Adipose tissue (tissue), 3 donors: Measurements from ENCODE around the gene PTAFR. TPM values are rescaled to one million over a fixed set of nuclear protein-coding genes. Genes with fewer than 3 reads are reported as not detected.
"Not testable (repeated sequence)": the region's sequence is repeated elsewhere in the genome, so short reads cannot be mapped to it uniquely, and the experiment has no call there.

Experiments
- H3K27ac ChIP-seq: one replicate; pipeline ENCODE4 v1.5.1; 2013; ENCODE audit warnings: low read depth, low read length
- WGBS, 3 donors: extraction: QIAGEN DNeasy Blood & Tissue Kit; methylation state at CpG; one replicate each; pipeline ENCODE4 v1.1.7; 2013; 5-methylcytosine and 5-hydroxymethylcytosine counted together
- polyA plus RNA-seq, 3 donors: library from polyadenylated mRNA; stranded (reverse); fragments of 200-250 nt; gene quantifications; one replicate each; pipeline ENCODE4 v1.2.3, GENCODE V29; 2013
- donor health status: healthy with polysubstance abuse.
- donor health status: Bipolar disorder and iron deficiency.
- donor health status: healthy.

Gene PTAFR
- polyA plus RNA-seq, 3 donors = 1.0 to 6.6 (median 3.0) TPM

DNA sequence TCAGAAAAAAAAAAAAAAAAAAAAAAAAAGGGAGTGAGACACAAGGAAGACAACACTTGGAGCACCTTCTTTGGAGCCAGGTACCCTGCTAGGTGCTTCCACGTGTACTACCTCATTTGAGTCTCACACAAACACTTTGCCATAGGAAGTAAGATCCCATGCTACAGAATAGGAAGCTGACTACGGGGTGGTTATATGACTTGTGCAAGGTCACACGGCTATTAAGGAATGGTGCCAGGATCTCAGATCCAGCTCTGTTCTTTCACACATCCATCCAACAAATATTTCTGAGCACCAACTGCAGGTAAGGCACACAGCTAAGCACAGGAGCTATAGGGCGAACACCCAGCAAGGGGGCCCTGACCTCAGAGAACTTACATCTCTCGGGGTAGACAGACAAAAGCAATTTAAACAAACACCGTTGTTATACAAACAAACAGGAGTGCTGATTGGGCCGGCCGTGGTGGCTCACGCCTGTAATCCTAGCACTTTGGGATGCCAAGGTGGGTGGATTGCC is 22.4 kb downstream of the PTAFR start:
- H3K27ac ChIP-seq = no peak overlapping the region
- WGBS, 3 donors = 67 to 69% (median 67%) methylated on average over 9 of the region's 9 CpGs

DNA sequence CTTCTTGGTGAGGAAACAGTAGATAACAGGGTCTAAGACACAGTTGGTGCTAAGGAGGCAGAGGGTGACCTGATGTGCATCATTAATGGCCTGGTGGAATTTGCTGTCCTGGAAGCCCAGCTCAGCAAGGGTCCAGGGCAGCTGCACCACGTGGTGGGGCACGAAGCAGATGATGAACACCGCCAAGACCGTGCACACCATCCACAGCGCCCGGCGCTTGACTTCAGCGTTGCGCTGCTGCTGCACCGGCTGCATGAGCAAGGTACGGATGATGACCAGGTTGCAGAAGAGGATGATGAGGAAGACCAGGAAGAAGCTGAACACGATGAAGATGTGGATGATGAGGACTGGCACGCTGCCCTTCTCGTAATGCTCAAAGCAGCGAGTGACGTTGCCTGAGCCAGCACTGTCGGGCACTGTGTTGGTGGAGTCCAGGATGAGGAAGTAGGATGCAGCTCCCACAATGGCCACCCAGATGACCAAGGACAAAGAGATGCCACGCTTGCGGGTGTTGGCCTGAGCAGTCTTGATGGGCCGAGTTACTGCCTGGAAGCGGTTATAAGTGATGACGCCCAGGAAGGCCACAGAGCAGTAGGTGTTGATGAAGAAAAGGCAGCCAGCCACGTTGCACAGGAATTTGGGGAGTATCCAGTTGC is 26.2 kb downstream of the PTAFR start:
- WGBS, 3 donors = 94 to 95% (median 94%) methylated on average over 23 of the region's 23 CpGs
- H3K27ac ChIP-seq = no peak overlapping the region

DNA sequence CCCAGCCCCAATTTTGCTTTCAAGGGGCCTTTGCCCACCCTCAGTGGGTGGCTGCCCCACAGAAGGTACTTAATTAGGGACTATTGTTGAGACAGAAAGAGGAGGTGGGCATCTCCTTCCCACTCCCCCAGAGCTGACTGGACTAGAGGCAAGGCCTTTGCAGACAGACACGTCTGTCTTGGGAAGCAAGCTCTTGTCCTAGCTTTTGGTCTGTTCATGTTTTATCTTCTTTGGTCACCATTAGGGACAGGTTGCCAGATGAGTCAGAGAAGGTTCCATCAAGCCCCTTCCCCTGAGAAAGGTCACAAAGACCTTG is 27.7 kb downstream of the PTAFR start:
- WGBS, 3 donors = 86 to 98% (median 94%) methylated on average over 1 of the region's 1 CpG
- no peak overlapping the region for H3K27ac ChIP-seq

DNA sequence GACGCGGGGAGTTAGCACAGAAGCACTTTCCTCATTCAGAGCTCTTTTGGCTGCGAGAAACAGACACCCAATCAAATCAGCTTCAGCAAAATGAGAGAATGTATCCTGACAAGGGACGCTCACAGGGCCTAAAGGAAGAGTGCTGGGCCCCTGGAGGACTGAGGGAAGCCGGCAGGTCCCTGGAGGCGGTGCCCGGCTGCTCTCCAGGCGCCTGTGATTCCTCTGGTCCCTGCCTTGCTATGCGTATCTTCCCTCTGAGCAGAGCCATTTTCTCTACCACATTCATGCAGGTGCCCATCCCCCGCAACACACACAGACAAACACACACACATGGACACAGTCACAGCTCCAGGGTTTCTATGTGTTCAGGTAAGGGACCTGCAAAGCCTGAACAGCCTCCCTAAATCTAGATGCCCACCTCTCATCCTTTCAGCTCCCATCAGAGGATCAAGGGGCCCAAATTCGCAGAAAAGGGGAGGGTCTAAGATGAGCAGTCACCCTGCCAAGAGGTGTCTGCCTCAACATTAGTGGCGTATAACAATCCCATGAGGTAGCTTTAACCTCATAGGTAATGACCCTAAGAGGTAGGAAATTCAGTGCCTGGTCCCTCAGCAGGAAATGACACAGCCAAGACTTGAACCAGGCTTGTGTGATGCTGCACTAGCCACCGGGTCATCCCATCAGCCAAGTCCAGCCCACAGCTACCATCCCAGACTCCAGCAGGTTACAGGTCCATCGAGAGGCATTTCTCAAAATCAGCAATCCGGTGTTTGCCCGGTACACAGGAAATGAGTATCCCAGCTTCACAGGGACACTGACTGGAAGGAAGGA is 29.0 kb downstream of the PTAFR start:
- WGBS, 3 donors = 64 to 72% (median 68%) methylated on average over 15 to 16 of the region's 16 CpGs
- H3K27ac ChIP-seq = no peak overlapping the region

GRCh38 chr1:28145728-28146127 is 30.8 kb downstream of the PTAFR start:
- no peak overlapping the region for H3K27ac ChIP-seq
- 93 to 98% (median 97%) methylated on average over 5 of the region's 5 CpGs for WGBS, 3 donors

GRCh38 chr1:28144203-28145135 is 32.0 kb downstream of the PTAFR start:
- 69 to 77% (median 73%) methylated on average over 5 of the region's 5 CpGs for WGBS, 3 donors
- no peak overlapping the region for H3K27ac ChIP-seq

DNA sequence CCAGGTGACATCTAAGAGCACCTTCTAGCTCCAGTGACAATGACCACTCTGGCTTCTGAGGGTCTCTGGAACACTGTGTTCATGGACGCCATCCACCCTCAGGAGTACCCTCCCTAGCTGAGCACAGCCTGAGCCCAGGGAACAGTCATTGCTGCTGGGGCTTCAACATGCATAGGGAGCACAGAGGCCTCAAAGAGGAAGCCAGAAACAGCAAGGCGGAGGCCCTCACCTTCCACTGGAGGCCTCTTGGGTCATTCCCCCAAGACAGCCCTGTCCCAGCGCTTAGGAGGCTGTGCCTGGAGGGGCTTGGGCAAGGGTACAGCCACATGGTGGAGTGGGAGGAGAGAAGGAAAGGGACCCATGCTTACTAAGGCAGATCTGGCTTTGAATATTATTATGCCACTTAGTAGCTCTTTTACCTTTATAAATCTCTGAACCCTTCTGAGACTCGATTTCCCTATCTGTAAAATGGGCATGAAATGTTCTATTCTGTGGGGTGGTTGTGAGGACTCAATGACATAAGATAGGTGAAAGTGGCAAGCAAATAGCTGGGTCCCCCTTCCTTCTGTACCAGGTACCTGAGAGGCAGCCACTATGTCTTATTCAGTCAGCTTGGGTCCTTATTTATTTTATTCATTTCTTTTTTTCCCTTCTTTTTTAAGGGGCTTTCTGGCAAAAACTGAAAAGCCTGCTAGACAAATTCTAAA is 32.8 kb downstream of the PTAFR start:
- H3K27ac ChIP-seq = no peak overlapping the region
- WGBS, 3 donors = 87 to 94% (median 88%) methylated on average over 4 of the region's 4 CpGs

GRCh38 chr1:28141685-28142084 is 34.8 kb downstream of the PTAFR start:
- no peak overlapping the region for H3K27ac ChIP-seq
- 87 to 94% (median 87%) methylated on average over 2 of the region's 2 CpGs for WGBS, 3 donors

DNA sequence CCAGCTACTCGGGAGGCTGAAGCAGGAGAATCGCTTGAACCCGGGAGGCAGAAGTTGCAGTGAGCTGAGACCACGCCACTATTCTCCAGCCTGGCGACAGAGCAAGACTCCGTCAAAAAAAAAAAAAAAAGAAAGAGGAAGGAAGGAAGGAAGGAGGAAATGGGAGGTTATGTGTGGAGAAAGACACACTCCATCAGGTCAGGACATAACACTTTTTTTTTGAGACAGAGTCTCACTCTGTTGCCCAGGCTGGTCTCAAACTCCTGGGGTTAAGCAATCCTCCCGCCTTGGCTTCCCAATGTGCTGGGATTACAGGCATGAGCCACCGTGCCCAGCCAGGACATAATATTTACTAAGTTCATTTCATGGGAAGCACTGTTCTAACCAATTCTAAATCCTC is 36.6 kb downstream of the PTAFR start:
- not testable (repeated sequence) for H3K27ac ChIP-seq
- WGBS, 3 donors = 61 to 86% (median 69%) methylated on average over 8 of the region's 8 CpGs

DNA sequence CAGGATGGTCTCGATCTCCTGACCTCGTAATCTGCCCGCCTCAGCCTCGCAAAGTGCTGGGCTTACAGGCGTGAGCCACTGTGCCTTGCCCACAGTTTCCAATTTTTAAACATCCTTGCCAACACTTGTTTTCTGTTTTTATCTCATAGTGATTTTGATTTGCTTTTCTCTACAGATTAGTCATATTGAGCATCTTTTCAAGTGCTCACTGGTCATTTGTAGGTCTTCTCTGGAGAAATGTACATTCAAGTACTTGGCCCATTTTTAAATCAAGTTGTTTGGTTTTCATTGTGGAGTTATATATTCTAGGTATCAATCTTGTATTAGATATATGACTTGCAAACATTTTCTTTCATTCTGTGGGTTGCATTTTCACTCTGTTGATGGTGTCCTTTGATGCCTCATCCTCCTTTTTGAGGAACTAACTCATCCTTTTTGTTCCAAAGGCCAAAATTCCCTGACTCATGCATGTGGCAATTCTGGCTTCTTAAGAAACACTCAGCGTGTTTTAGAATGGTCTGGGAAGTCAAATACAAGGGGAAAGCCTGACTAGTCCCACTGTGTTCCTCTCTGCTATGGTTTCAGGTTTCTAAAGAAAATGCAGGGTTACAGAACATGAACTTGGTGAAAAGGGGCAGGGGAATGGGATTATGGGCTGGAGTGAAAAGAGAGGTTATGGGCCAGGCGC is 37.3 kb downstream of the PTAFR start:
- 81 to 89% (median 84%) methylated on average over 7 of the region's 7 CpGs for WGBS, 3 donors
- no peak overlapping the region for H3K27ac ChIP-seq

GRCh38 chr1:28136922-28137613 is 39.4 kb downstream of the PTAFR start:
- WGBS, 3 donors = 77 to 81% (median 81%) methylated on average over 4 of the region's 4 CpGs
- H3K27ac ChIP-seq = no peak overlapping the region

DNA sequence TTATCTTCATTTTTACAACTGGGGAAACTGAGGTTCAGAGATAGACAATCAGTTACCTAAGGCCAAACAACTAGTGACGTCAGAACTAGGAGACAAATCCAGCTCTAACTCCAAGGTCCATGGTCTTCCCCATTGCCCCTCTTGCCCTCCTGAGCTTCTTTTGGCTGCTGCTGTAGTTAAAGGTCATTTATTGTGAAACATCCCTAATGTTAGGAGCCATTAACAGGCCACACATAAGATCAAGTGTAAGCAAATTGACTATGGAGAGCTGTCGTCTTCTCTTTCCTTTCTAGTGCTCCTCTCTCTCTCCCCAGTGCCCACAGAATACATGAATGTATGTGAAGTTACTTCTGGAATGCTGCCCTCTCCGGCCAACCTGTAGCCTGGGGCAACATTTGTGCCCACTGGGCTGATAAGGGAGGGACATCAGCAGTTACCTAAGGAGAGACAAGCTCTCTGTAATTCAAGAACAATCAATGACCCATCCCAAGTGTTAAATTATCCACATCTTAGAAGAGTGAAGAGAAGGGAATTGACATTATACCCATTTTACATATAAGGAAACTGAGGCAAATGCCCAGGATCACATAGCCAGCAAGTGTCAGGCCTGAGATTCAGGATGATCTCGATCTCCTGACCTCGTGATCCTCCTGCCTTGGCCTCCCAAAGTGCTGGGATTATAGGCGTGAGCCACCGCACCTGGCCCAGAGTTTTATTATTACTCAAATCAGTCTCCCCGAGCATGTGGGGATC is 40.1 kb downstream of the PTAFR start:
- 79 to 87% (median 86%) methylated on average over 8 of the region's 8 CpGs for WGBS, 3 donors
- H3K27ac ChIP-seq = no peak overlapping the region

GRCh38 chr1:28135371-28136168 is 40.9 kb downstream of the PTAFR start:
- H3K27ac ChIP-seq = no peak overlapping the region
- WGBS, 3 donors = 61 to 75% (median 70%) methylated on average over 14 of the region's 14 CpGs

- WGBS, 3 donors = 85 to 93% (median 92%) methylated on average over 2 of the region's 2 CpGs
- no peak overlapping the region for H3K27ac ChIP-seq
These were observed 41.8 kb downstream of the PTAFR start for GRCh38 chr1:28134651-28135207.
